Erythroblast (primary cell): ENCODE data around the gene ADCY6.

Source experiments
- GATA1 ChIP-seq: IDR thresholded peaks from 2 replicates; pipeline ENCODE4 v1.6.1; 2011; ENCODE audit warnings: low read depth, mild to moderate bottlenecking, control low read depth, low read length, moderate library complexity
- POLR2A ChIP-seq: IDR thresholded peaks from 2 replicates; pipeline ENCODE4 v1.6.1; 2011; ENCODE audit warnings: mild to moderate bottlenecking, low read length

- no peak for TF ChIP-seq POLR2A
- TF ChIP-seq GATA1 = no peak
Observed at GRCh38 chr12:48814262-48815125, 25.6 kb upstream of the ADCY6 start.
